ENCODE data around the gene MTHFD2L.
"Not testable (repeated sequence)": the region's sequence is repeated elsewhere in the genome, so short reads cannot be mapped to it uniquely, and the experiment has no call there.

Gene MTHFD2L

GRCh38 chr4:74190919-74191397, 33.0 kb downstream of the MTHFD2L start:
- DNase-seq = no peak

- no peak for DNase-seq
Measured at GRCh38 chr4:74197080-74197479, 39.2 kb downstream of the MTHFD2L start.

- no peak for DNase-seq
Measured at GRCh38 chr4:74202062-74202586, 44.2 kb downstream of the MTHFD2L start.

GRCh38 chr4:74203467-74203866, 45.5 kb downstream of the MTHFD2L start:
- DNase-seq = no peak

- DNase-seq = no peak
Measured at GRCh38 chr4:74205046-74205445, 47.1 kb downstream of the MTHFD2L start.

- no peak for DNase-seq
Measured at GRCh38 chr4:74205559-74205958, 47.6 kb downstream of the MTHFD2L start.

GRCh38 chr4:74206088-74206825, 48.3 kb downstream of the MTHFD2L start:
- no peak for DNase-seq

GRCh38 chr4:74214457-74215159, 56.7 kb downstream of the MTHFD2L start:
- not testable (repeated sequence) for DNase-seq

- DNase-seq = not testable (repeated sequence)
Measured at GRCh38 chr4:74215236-74215635, 57.3 kb downstream of the MTHFD2L start.

- DNase-seq = no peak
Measured at GRCh38 chr4:74217365-74217764, 59.4 kb downstream of the MTHFD2L start.

GRCh38 chr4:74218201-74218600, 60.3 kb downstream of the MTHFD2L start:
- no peak for DNase-seq

- no peak for DNase-seq
Measured at GRCh38 chr4:74219240-74219639, 61.3 kb downstream of the MTHFD2L start.

GRCh38 chr4:74223098-74223497, 65.2 kb downstream of the MTHFD2L start:
- no peak for DNase-seq

- no peak for DNase-seq
Measured at GRCh38 chr4:74223801-74224200, 65.9 kb downstream of the MTHFD2L start.

GRCh38 chr4:74228691-74229640, 71.0 kb downstream of the MTHFD2L start:
- DNase-seq = peak; percentile 85

- peak; percentile 29 for DNase-seq
Measured at GRCh38 chr4:74230902-74231499, 73.1 kb downstream of the MTHFD2L start.

- DNase-seq = no peak
Measured at GRCh38 chr4:74235135-74235534, 77.2 kb downstream of the MTHFD2L start.

GRCh38 chr4:74237425-74237966, 79.6 kb downstream of the MTHFD2L start:
- no peak for DNase-seq

- peak; percentile 6 for DNase-seq
Measured at GRCh38 chr4:74244049-74244448, 86.1 kb downstream of the MTHFD2L start.

- DNase-seq = no peak
Measured at GRCh38 chr4:74252933-74253332, 95.0 kb downstream of the MTHFD2L start.

- DNase-seq = no peak
Measured at GRCh38 chr4:74254386-74254785, 96.5 kb downstream of the MTHFD2L start.

- DNase-seq = no peak
Measured at GRCh38 chr4:74255096-74255495, 97.2 kb downstream of the MTHFD2L start.
